ENCODE measurements around the gene ARHGDIB. TPM values are rescaled to one million over a fixed set of nuclear protein-coding genes. Genes with fewer than 3 reads are reported as not detected.

Gene ARHGDIB
- total RNA-seq, 2 donors from 2014 or later = 199 to 223 TPM

DNA sequence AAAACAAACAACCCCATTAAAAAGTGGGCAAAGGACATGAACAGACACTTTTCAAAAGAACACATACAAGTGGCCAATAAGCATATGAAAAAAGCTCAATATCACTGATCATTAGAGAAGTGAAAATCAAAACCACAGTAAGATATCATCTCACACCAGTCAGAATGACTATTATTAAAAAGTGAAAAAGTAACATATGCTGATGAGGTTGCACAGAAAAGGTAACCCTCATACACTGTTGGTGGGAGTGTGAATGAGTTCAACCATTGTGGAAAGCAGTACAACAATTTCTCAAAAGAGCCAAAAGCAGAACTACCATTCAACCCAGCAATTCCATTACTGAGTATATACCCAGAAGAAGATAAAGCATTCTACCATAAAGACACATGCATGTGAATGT, 29.7 kb upstream of the ARHGDIB start:
- no peak overlapping the region for H3K27ac ChIP-seq
- H3K4me1 ChIP-seq (ENCODE audit: control insufficient read depth in 1 of 2, low read depth in 2 of 2) = peaks cover 6 to 18% of the 10 kb centered on the region in 2 donors
- H3K36me3 ChIP-seq = no peaks in the 10 kb centered on the region
- no peaks in the 10 kb centered on the region for H3K9me3 ChIP-seq
- no peaks in the 10 kb centered on the region for H3K27me3 ChIP-seq (replicated peaks; ENCODE audit: insufficient read depth)
- DNase-seq (ENCODE audit: low spot score) (no peak), ATAC-seq (ENCODE audit: insufficient number of reproducible peaks, low FRiP score, low read depth) (no peak)
- TF ChIP-seq, protein P1, sequence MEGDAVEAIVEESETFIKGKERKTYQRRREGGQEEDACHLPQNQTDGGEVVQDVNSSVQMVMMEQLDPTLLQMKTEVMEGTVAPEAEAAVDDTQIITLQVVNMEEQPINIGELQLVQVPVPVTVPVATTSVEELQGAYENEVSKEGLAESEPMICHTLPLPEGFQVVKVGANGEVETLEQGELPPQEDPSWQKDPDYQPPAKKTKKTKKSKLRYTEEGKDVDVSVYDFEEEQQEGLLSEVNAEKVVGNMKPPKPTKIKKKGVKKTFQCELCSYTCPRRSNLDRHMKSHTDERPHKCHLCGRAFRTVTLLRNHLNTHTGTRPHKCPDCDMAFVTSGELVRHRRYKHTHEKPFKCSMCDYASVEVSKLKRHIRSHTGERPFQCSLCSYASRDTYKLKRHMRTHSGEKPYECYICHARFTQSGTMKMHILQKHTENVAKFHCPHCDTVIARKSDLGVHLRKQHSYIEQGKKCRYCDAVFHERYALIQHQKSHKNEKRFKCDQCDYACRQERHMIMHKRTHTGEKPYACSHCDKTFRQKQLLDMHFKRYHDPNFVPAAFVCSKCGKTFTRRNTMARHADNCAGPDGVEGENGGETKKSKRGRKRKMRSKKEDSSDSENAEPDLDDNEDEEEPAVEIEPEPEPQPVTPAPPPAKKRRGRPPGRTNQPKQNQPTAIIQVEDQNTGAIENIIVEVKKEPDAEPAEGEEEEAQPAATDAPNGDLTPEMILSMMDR (IDR thresholded peaks at IDR 0.05) = no peak
- no peak overlapping the region for H3K4me3 ChIP-seq

DNA sequence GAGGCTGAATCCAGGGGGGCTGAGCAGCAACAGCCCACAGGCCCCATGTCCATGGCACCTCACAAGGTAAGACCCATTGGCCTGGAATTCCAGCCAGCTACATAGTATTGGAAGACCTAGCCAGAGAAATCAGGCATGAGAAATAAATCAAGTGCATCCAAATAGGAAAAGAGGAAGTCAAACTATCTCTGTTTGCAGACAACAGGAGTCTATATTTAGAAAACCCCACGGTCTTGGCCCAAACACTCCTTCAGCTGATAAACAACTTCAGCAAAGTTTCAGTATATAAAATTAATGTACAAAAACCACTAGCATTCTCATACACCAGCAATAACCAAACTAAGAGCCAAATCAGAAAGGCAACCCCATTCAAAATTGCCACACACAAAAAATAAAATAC, 28.4 kb upstream of the ARHGDIB start:
- H3K9me3 ChIP-seq = no peaks in the 10 kb centered on the region
- DNase-seq (ENCODE audit: low spot score) (no peak), ATAC-seq (ENCODE audit: insufficient number of reproducible peaks, low FRiP score, low read depth) (no peak)
- H3K36me3 ChIP-seq = no peaks in the 10 kb centered on the region
- no peak overlapping the region for H3K4me3 ChIP-seq
- H3K27ac ChIP-seq = no peak overlapping the region
- TF ChIP-seq, protein P1 (IDR thresholded peaks at IDR 0.05) = no peak
- no peaks in the 10 kb centered on the region for H3K27me3 ChIP-seq (replicated peaks; ENCODE audit: insufficient read depth)
- H3K4me1 ChIP-seq (ENCODE audit: control insufficient read depth in 1 of 2, low read depth in 2 of 2) = peaks cover 3 to 12% of the 10 kb centered on the region in 2 donors

GRCh38 chr12:14988035-14988434, 26.6 kb upstream of the ARHGDIB start:
- no peak overlapping the region for H3K4me3 ChIP-seq
- no peaks in the 10 kb centered on the region for H3K36me3 ChIP-seq
- H3K4me1 ChIP-seq (ENCODE audit: control insufficient read depth in 1 of 2, low read depth in 2 of 2) = no peaks in the 10 kb centered on the region
- DNase-seq (ENCODE audit: low spot score) = no peak
- H3K9me3 ChIP-seq = no peaks in the 10 kb centered on the region
- H3K27me3 ChIP-seq (replicated peaks; ENCODE audit: insufficient read depth) = no peaks in the 10 kb centered on the region
- TF ChIP-seq, protein P1 (IDR thresholded peaks at IDR 0.05) = no peak
- ATAC-seq (ENCODE audit: insufficient number of reproducible peaks, low FRiP score, low read depth) = no peak
- no peak overlapping the region for H3K27ac ChIP-seq

DNA sequence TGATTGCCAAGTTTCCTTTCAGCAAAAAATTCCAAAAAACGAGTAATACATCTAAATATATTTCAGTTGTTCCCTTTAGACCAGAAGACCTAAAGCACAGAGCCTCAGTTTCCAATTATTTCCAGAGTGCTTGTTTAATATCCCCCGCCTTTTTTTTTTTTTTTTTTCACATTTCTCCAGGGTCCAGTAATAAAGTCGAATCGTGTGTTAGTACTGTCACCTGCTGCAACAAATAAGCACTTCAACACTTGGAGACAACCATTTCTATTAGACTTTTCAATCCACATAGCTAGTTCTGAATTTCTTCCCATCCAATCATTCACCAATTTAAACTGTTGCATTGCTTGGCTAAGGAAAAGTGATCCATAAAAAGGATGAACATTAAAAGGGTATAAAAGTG, 25.0 kb upstream of the ARHGDIB start:
- no peak overlapping the region for H3K27ac ChIP-seq
- no peaks in the 10 kb centered on the region for H3K36me3 ChIP-seq
- H3K27me3 ChIP-seq (replicated peaks; ENCODE audit: insufficient read depth) = no peaks in the 10 kb centered on the region
- no peak for DNase-seq (ENCODE audit: low spot score)
- no peaks in the 10 kb centered on the region for H3K4me1 ChIP-seq (ENCODE audit: control insufficient read depth in 1 of 2, low read depth in 2 of 2)
- ATAC-seq (ENCODE audit: insufficient number of reproducible peaks, low FRiP score, low read depth) = no peak
- H3K9me3 ChIP-seq = no peaks in the 10 kb centered on the region
- TF ChIP-seq, protein P1 (IDR thresholded peaks at IDR 0.05) = no peak
- H3K4me3 ChIP-seq = no peak overlapping the region

DNA sequence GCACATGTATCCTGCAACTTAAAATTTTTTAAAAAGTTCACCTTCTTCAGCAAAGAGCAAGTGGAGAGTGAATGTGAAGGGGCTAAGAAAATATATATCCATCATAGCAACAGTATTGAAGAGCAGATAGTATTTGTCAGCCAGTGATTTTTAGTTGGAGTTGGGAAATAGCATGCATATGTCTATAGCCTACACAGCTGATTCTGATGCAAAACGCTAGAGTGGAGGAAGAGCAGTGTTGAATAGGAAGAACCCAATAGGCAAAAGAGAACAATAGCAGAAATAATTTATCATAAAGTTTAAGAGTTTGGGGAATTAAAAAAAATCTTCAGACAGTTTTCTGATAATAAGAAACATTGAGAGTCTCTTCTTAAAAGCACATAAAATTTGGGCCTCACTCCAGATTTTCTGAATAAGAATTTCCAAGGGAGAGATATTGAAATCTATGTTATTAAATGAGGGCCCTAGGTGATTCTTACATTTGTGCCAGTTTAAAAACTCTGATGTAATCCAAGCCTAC, 23.4 kb upstream of the ARHGDIB start:
- Histone ChIP-seq H3K27me3 (replicated peaks; ENCODE audit: insufficient read depth) (no peaks in the 10 kb centered on the region), H3K4me3 (no peak overlapping the region), H3K4me1 (ENCODE audit: control insufficient read depth in 1 of 2, low read depth in 2 of 2) (no peaks in the 10 kb centered on the region), H3K36me3 (no peaks in the 10 kb centered on the region), H3K27ac (no peak overlapping the region), H3K9me3 (no peaks in the 10 kb centered on the region)
- DNase-seq (ENCODE audit: low spot score) (no peak), ATAC-seq (ENCODE audit: insufficient number of reproducible peaks, low FRiP score, low read depth) (no peak)
- TF ChIP-seq, protein P1 (IDR thresholded peaks at IDR 0.05) = no peak

Data from thoracic aorta (tissue), 2 donors.